ENCODE measurements around the gene HM13. TPM values are rescaled to one million over a fixed set of nuclear protein-coding genes. Genes with fewer than 3 reads are reported as not detected.
A peak's percentile ranks its signal among the peaks of the same experiment; 100 is the strongest.

HM13 gene
- total and polyA plus RNA-seq, 2 of the 13 experiments (the other 11 are each of a cell fraction or from before 2014, with no cell fraction given), result 118 to 243 TPM

DNA sequence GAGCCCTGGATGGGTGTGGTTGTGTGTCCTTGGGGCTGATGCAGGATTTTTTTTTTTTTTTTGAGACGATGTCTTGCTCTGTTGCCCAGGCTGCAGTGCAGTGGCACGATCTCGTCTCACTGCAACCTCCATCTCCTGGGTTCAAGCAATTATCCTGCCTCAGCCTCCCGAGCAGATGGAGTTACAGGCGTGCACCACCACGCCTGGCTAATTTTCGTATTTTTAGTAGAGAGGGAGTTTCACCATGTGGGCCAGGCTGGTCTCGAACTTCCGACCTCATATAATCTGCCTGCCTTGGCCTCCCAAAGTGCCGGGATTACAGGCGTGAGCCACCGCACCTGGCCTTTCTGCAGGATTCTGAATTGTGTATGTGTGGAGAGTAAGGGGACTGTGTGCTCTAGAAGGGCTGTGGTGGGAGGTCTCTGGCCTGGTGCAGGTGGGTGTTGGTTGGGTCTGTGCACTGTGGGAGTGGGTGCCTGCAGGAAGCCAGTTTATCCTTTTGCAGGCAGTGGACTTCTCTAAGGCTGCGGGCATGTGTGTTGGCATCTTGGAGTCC lies 79.8 kb downstream of the HM13 start (continued):
- TF ChIP-seq, protein P1, sequence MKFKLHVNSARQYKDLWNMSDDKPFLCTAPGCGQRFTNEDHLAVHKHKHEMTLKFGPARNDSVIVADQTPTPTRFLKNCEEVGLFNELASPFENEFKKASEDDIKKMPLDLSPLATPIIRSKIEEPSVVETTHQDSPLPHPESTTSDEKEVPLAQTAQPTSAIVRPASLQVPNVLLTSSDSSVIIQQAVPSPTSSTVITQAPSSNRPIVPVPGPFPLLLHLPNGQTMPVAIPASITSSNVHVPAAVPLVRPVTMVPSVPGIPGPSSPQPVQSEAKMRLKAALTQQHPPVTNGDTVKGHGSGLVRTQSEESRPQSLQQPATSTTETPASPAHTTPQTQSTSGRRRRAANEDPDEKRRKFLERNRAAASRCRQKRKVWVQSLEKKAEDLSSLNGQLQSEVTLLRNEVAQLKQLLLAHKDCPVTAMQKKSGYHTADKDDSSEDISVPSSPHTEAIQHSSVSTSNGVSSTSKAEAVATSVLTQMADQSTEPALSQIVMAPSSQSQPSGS (CRISPR knock-in tag; IDR thresholded peaks at IDR 0.05), result no peak
- TF ChIP-seq CHD4 (IDR thresholded peaks at IDR 0.05; ENCODE audit: borderline replicate concordance, low read length), result 0 out of 2 replicates have a peak, but pooled peaks have one; percentile 1
- peak; percentile 10; the same call in 1 of the 2 replicates for TF ChIP-seq MXD4 (CRISPR knock-in tag; IDR thresholded peaks at IDR 0.05)
- TF ChIP-seq ZNF484 (CRISPR knock-in tag; IDR thresholded peaks at IDR 0.05; ENCODE audit: borderline replicate concordance, low read depth), result no peak
- peak; percentile 77 for TF ChIP-seq ZNF460 (CRISPR knock-in tag; IDR thresholded peaks at IDR 0.05; ENCODE audit: borderline replicate concordance)
- no peak for TF ChIP-seq NFKB2 (CRISPR knock-in tag; IDR thresholded peaks at IDR 0.05; ENCODE audit: borderline replicate concordance)
- no peak for TF ChIP-seq ISL2 (CRISPR knock-in tag; IDR thresholded peaks at IDR 0.05)
- no peak for TF ChIP-seq ZNF605 (CRISPR knock-in tag; IDR thresholded peaks at IDR 0.05)
- TF ChIP-seq ZNF337 (CRISPR knock-in tag; IDR thresholded peaks at IDR 0.05; ENCODE audit: borderline replicate concordance, low read depth), result no peak
- TF ChIP-seq ZBTB42 (CRISPR knock-in tag; IDR thresholded peaks at IDR 0.05), result 0 out of 2 replicates have a peak, but pooled peaks have one; percentile 11
- TF ChIP-seq CENPX (CRISPR knock-in tag; IDR thresholded peaks at IDR 0.05), result no peak
- no peak for TF ChIP-seq PHF20 (CRISPR knock-in tag; IDR thresholded peaks at IDR 0.05)
- TF ChIP-seq ZNF724P (CRISPR knock-in tag; IDR thresholded peaks at IDR 0.05; ENCODE audit: borderline replicate concordance), result peak; percentile 66; the same call in 1 of the 2 replicates
- TF ChIP-seq, protein P2, sequence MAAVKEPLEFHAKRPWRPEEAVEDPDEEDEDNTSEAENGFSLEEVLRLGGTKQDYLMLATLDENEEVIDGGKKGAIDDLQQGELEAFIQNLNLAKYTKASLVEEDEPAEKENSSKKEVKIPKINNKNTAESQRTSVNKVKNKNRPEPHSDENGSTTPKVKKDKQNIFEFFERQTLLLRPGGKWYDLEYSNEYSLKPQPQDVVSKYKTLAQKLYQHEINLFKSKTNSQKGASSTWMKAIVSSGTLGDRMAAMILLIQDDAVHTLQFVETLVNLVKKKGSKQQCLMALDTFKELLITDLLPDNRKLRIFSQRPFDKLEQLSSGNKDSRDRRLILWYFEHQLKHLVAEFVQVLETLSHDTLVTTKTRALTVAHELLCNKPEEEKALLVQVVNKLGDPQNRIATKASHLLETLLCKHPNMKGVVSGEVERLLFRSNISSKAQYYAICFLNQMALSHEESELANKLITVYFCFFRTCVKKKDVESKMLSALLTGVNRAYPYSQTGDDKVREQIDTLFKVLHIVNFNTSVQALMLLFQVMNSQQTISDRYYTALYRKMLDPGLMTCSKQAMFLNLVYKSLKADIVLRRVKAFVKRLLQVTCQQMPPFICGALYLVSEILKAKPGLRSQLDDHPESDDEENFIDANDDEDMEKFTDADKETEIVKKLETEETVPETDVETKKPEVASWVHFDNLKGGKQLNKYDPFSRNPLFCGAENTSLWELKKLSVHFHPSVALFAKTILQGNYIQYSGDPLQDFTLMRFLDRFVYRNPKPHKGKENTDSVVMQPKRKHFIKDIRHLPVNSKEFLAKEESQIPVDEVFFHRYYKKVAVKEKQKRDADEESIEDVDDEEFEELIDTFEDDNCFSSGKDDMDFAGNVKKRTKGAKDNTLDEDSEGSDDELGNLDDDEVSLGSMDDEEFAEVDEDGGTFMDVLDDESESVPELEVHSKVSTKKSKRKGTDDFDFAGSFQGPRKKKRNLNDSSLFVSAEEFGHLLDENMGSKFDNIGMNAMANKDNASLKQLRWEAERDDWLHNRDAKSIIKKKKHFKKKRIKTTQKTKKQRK (IDR thresholded peaks at IDR 0.05; ENCODE audit: low read length), result no peak
- TF ChIP-seq ZNF362 (CRISPR knock-in tag; IDR thresholded peaks at IDR 0.05; ENCODE audit: borderline replicate concordance), result peak; percentile 92
- 0 out of 2 replicates have a peak, but pooled peaks have one; percentile 9 for TF ChIP-seq RFXAP (CRISPR knock-in tag; IDR thresholded peaks at IDR 0.05; ENCODE audit: borderline replicate concordance)
- no peak for TF ChIP-seq HOXA7 (CRISPR knock-in tag; IDR thresholded peaks at IDR 0.05)
- TF ChIP-seq, protein P3, sequence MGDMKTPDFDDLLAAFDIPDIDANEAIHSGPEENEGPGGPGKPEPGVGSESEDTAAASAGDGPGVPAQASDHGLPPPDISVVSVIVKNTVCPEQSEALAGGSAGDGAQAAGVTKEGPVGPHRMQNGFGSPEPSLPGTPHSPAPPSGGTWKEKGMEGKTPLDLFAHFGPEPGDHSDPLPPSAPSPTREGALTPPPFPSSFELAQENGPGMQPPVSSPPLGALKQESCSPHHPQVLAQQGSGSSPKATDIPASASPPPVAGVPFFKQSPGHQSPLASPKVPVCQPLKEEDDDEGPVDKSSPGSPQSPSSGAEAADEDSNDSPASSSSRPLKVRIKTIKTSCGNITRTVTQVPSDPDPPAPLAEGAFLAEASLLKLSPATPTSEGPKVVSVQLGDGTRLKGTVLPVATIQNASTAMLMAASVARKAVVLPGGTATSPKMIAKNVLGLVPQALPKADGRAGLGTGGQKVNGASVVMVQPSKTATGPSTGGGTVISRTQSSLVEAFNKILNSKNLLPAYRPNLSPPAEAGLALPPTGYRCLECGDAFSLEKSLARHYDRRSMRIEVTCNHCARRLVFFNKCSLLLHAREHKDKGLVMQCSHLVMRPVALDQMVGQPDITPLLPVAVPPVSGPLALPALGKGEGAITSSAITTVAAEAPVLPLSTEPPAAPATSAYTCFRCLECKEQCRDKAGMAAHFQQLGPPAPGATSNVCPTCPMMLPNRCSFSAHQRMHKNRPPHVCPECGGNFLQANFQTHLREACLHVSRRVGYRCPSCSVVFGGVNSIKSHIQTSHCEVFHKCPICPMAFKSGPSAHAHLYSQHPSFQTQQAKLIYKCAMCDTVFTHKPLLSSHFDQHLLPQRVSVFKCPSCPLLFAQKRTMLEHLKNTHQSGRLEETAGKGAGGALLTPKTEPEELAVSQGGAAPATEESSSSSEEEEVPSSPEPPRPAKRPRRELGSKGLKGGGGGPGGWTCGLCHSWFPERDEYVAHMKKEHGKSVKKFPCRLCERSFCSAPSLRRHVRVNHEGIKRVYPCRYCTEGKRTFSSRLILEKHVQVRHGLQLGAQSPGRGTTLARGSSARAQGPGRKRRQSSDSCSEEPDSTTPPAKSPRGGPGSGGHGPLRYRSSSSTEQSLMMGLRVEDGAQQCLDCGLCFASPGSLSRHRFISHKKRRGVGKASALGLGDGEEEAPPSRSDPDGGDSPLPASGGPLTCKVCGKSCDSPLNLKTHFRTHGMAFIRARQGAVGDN (CRISPR knock-in tag; IDR thresholded peaks at IDR 0.05), result no peak
- TF ChIP-seq ZNF446 (CRISPR knock-in tag; IDR thresholded peaks at IDR 0.05), result no peak
- TF ChIP-seq ZSCAN25 (CRISPR knock-in tag; IDR thresholded peaks at IDR 0.05), result peak; percentile 46; the same call in 1 of the 2 replicates

Data from HepG2 (cell line).